ENCODE measurements around the gene MAPK10. TPM values are rescaled to one million over a fixed set of nuclear protein-coding genes. Genes with fewer than 3 reads are reported as not detected.
"Not testable (repeated sequence)": the region's sequence is repeated elsewhere in the genome, so short reads cannot be mapped to it uniquely, and the experiment has no call there.

MAPK10 gene
- total RNA-seq, 2 donors from 2014 or later: 0.28 TPM; not detected in 1

DNA sequence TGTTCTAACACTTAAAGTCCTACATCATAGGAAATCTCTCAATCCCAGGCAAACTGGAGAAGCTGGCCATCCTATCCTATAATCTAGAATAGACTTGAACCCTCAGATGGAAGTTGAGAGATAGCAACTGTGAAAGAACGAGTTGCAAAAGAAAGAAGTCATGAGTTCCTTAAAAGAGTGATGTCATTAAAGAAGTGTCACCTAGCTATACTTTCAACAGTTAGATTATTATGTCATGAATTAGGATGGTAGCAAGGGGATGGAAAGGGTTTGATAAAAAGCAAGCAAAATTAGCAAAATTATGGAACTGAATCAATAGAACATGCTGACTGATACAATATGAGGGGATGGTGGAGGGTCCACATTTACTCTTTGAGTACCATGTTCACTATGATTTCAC, 7.1 kb upstream of the MAPK10 start:
- H3K36me3 Mint-ChIP-seq: peaks cover 6% of the 10 kb centered on the region
- H3K9me3 Mint-ChIP-seq: no peaks in the 10 kb centered on the region
- H3K27me3 Mint-ChIP-seq: no peaks in the 10 kb centered on the region
- H3K4me1 Mint-ChIP-seq (ENCODE audit: low read depth in 2 of 2): no peaks in the 10 kb centered on the region
- no peak overlapping the region for H3K27ac Mint-ChIP-seq
- H3K4me3 Mint-ChIP-seq: no peak overlapping the region
- DNase-seq (ENCODE audit: low spot score): no peak
- ATAC-seq: no peak

GRCh38 chr4:86362510-86362909, 2.7 kb upstream of the MAPK10 start:
- DNase-seq (ENCODE audit: low spot score): no peak
- H3K4me3 Mint-ChIP-seq: no peak overlapping the region
- H3K27ac Mint-ChIP-seq: no peak overlapping the region
- peaks cover 9 to 12% of the 10 kb centered on the region in 2 donors for H3K4me1 Mint-ChIP-seq (ENCODE audit: low read depth in 2 of 2)
- no peaks in the 10 kb centered on the region for H3K36me3 Mint-ChIP-seq
- ATAC-seq: no peak
- no peaks in the 10 kb centered on the region for H3K9me3 Mint-ChIP-seq
- H3K27me3 Mint-ChIP-seq: no peaks in the 10 kb centered on the region

GRCh38 chr4:86358257-86358656, 1.6 kb downstream of the MAPK10 start:
- no peaks in the 10 kb centered on the region for H3K9me3 Mint-ChIP-seq
- no peaks in the 10 kb centered on the region for H3K27me3 Mint-ChIP-seq
- peaks cover 9 to 12% of the 10 kb centered on the region in 2 donors for H3K4me1 Mint-ChIP-seq (ENCODE audit: low read depth in 2 of 2)
- no peaks in the 10 kb centered on the region for H3K36me3 Mint-ChIP-seq
- ATAC-seq (no peak), DNase-seq (ENCODE audit: low spot score) (no peak)
- no peak overlapping the region for H3K27ac Mint-ChIP-seq
- no peak overlapping the region for H3K4me3 Mint-ChIP-seq

DNA sequence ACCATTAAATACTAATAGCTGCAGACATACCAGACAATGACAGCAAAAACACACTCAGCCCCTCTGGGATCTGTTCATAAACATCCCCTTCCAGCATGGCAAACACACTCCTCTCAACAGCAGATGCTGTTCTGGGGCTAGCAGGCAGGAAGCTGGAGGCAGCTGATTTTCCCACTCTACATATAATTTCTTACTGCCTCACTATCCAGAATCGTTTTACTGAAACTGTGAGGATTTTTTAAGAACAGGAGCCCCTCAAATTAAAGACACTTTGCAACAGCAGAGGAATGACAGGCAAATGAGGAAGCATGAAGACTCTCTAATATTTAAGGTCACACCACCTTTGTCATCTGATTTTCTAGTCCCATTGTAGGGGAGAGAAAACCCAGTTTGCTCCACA, 2.2 kb downstream of the MAPK10 start:
- H3K27ac Mint-ChIP-seq: no peak overlapping the region
- no peaks in the 10 kb centered on the region for H3K9me3 Mint-ChIP-seq
- no peaks in the 10 kb centered on the region for H3K27me3 Mint-ChIP-seq
- no peak overlapping the region for H3K4me3 Mint-ChIP-seq
- no peak for ATAC-seq
- no peaks in the 10 kb centered on the region for H3K36me3 Mint-ChIP-seq
- no peak for DNase-seq (ENCODE audit: low spot score)
- H3K4me1 Mint-ChIP-seq (ENCODE audit: low read depth in 2 of 2): peaks cover 9 to 12% of the 10 kb centered on the region in 2 donors

DNA sequence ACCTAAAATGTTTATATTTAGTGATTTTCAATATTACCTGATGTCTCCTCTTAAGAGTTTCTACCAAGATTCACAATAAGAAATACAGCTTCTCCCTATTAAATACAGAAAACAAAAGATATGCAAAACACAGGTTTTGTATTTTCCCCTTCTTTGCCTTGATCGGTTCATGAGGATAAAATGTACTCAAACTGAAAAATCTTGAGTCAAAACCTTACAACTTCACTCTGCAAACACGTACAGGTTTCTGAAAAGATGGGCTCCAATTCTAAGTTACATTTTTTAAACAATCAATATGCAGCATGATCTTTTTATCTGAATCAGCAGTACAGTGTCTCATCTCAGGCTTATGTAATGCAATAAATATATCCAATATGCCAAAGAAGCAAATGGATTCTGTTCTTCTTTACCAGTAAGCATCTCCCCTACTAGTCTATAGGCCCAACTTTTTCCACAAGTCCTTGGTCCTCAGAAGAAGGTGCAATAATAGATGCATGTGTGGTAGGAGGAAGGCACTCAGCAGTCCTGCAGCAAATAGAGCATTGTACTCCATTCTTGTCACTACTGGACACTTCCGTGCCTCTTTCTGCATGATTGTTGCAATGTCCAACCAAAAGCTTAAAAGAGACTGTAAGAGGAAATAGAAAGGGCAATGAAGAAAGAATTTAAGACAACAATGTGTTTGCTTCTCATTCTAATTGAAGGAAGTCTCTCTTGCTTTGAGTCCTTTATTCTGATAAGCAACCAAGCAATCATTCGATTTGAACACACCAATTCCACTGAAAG, 3.2 kb downstream of the MAPK10 start:
- no peaks in the 10 kb centered on the region for H3K9me3 Mint-ChIP-seq
- peaks cover 9 to 12% of the 10 kb centered on the region in 2 donors for H3K4me1 Mint-ChIP-seq (ENCODE audit: low read depth in 2 of 2)
- DNase-seq (ENCODE audit: low spot score): no peak
- H3K36me3 Mint-ChIP-seq: no peaks in the 10 kb centered on the region
- no peak overlapping the region for H3K4me3 Mint-ChIP-seq
- ATAC-seq: no peak
- H3K27ac Mint-ChIP-seq: no peak overlapping the region
- no peaks in the 10 kb centered on the region for H3K27me3 Mint-ChIP-seq

DNA sequence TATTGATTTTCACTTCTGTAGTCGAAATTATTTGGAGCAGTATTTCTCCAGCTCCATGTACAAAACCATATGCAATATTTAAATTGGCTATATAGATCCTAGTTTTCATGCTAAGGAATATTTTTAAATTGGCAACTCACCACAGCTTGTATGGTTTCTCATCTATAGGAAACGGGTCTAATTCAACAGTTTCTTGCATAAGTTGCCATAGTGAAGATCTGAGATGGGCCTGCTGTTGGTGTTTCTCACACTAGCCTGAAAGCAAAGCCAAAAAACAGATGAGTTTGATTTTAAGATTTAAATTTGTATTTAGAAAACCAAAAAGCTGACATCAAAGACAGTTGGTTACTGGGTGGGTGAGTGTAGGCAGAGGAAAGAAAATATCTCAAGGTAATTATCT, 5.5 kb downstream of the MAPK10 start:
- Mint-ChIP-seq H3K36me3 (no peaks in the 10 kb centered on the region), H3K4me3 (no peak overlapping the region), H3K27ac (no peak overlapping the region), H3K27me3 (no peaks in the 10 kb centered on the region), H3K4me1 (ENCODE audit: low read depth in 2 of 2) (peaks cover under 1 to 2% of the 10 kb centered on the region in 2 donors), H3K9me3 (no peaks in the 10 kb centered on the region)
- ATAC-seq (no peak), DNase-seq (ENCODE audit: low spot score) (no peak)

DNA sequence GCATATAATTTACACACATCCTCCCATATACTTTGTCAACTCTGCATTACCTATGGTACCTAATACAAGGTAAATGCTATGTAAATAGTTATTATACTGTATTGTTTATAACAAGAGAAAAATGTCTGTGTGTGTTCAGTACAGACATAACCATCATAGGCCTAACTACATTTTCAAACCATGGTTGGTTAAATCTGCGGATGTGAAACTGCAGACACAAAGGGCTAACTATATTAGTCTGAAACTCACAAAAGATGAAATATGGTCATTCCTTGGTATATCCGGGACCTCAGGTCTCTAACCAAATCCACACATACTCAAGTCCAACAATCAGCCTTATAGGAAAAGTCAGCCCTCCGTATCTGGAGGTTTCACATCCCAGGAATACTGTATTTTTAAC, 13.5 kb downstream of the MAPK10 start:
- no peak for ATAC-seq
- Mint-ChIP-seq H3K9me3 (peaks cover 4% of the 10 kb centered on the region), H3K27me3 (no peaks in the 10 kb centered on the region), H3K27ac (no peak overlapping the region), H3K36me3 (no peaks in the 10 kb centered on the region), H3K4me3 (no peak overlapping the region), H3K4me1 (ENCODE audit: low read depth in 2 of 2) (no peaks in the 10 kb centered on the region)
- no peak for DNase-seq (ENCODE audit: low spot score)

DNA sequence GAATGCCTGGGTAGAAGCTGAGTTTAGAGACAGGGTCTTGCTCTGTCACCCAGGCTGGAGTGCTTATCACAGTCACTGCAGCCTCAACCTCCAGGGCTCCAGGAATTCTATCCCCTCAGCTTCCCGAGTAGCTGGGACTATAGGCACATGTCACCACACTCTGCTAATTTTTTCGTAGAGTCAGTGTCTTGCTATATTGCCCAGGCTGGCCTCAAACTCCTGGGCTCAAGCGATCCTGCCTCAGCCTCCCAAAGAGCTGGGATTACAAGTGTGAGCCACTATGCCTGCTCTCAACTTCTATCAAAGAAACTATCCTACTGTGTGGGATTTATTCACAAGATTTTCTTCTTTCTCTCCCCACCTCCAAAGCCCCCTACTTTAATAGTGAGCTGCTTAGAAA, 15.7 kb downstream of the MAPK10 start:
- DNase-seq (ENCODE audit: low spot score): no peak
- ATAC-seq: no peak
- Mint-ChIP-seq H3K4me1 (ENCODE audit: low read depth in 2 of 2) (no peaks in the 10 kb centered on the region), H3K36me3 (no peaks in the 10 kb centered on the region), H3K4me3 (no peak overlapping the region), H3K27me3 (no peaks in the 10 kb centered on the region), H3K27ac (no peak overlapping the region), H3K9me3 (peaks cover 4% of the 10 kb centered on the region)

- H3K36me3 Mint-ChIP-seq: no peaks in the 10 kb centered on the region
- no peak overlapping the region for H3K4me3 Mint-ChIP-seq
- no peaks in the 10 kb centered on the region for H3K9me3 Mint-ChIP-seq
- no peaks in the 10 kb centered on the region for H3K4me1 Mint-ChIP-seq (ENCODE audit: low read depth in 2 of 2)
- H3K27me3 Mint-ChIP-seq: no peaks in the 10 kb centered on the region
- H3K27ac Mint-ChIP-seq: no peak overlapping the region
- ATAC-seq: no peak
- no peak for DNase-seq (ENCODE audit: low spot score)
Observed at GRCh38 chr4:86338989-86339388, 20.9 kb downstream of the MAPK10 start.

DNA sequence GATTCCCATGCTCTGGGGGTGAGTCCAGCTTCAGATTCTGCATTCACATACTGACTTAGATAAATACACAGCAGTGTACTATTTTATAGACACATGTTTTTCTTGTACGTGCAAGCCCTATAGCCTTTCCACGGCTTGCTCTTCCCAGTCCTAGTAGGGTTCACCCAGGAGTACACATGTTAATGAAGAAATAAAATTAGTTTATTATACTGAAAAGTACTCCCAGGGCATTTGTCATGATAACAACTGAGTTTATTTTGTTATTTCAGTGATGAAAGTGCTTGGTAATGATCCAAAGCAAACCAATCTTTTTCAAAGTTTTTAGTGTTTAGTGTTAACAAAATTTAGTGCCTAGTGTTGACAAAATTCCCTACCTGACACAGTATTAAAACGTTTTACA, 21.3 kb downstream of the MAPK10 start:
- ATAC-seq (no peak), DNase-seq (ENCODE audit: low spot score) (no peak)
- no peaks in the 10 kb centered on the region for H3K9me3 Mint-ChIP-seq
- H3K4me3 Mint-ChIP-seq: no peak overlapping the region
- no peaks in the 10 kb centered on the region for H3K4me1 Mint-ChIP-seq (ENCODE audit: low read depth in 2 of 2)
- no peaks in the 10 kb centered on the region for H3K36me3 Mint-ChIP-seq
- H3K27me3 Mint-ChIP-seq: no peaks in the 10 kb centered on the region
- H3K27ac Mint-ChIP-seq: no peak overlapping the region

- Mint-ChIP-seq H3K4me1 (ENCODE audit: low read depth in 2 of 2) (no peaks in the 10 kb centered on the region), H3K27me3 (no peaks in the 10 kb centered on the region), H3K27ac (no peak overlapping the region), H3K9me3 (peaks cover 3% of the 10 kb centered on the region), H3K4me3 (no peak overlapping the region), H3K36me3 (no peaks in the 10 kb centered on the region)
- DNase-seq (ENCODE audit: low spot score) (no peak), ATAC-seq (no peak)
Observed at GRCh38 chr4:86334020-86334750, 25.7 kb downstream of the MAPK10 start.

DNA sequence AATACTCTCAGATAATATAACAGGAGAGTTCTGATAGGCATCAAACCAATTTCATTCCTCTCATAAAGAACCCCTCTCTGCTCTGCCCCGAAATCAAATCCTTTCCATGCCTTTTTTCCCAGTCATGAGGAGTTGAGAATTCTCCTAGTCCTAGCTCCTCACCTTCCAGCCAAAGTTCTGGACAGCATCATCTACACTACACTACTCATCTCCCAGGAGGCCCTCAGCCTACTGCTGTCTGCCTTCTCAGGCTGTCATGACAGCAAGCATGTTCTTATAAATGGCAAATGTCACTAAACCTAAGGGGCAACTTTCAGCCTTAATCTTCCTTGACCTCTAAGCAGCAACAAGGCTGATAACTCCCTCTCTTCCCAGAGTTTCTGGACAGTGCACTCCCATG, 26.6 kb downstream of the MAPK10 start:
- no peak for DNase-seq (ENCODE audit: low spot score)
- H3K27me3 Mint-ChIP-seq: no peaks in the 10 kb centered on the region
- H3K9me3 Mint-ChIP-seq: peaks cover 3% of the 10 kb centered on the region
- no peak overlapping the region for H3K27ac Mint-ChIP-seq
- no peaks in the 10 kb centered on the region for H3K4me1 Mint-ChIP-seq (ENCODE audit: low read depth in 2 of 2)
- no peaks in the 10 kb centered on the region for H3K36me3 Mint-ChIP-seq
- no peak for ATAC-seq
- no peak overlapping the region for H3K4me3 Mint-ChIP-seq

DNA sequence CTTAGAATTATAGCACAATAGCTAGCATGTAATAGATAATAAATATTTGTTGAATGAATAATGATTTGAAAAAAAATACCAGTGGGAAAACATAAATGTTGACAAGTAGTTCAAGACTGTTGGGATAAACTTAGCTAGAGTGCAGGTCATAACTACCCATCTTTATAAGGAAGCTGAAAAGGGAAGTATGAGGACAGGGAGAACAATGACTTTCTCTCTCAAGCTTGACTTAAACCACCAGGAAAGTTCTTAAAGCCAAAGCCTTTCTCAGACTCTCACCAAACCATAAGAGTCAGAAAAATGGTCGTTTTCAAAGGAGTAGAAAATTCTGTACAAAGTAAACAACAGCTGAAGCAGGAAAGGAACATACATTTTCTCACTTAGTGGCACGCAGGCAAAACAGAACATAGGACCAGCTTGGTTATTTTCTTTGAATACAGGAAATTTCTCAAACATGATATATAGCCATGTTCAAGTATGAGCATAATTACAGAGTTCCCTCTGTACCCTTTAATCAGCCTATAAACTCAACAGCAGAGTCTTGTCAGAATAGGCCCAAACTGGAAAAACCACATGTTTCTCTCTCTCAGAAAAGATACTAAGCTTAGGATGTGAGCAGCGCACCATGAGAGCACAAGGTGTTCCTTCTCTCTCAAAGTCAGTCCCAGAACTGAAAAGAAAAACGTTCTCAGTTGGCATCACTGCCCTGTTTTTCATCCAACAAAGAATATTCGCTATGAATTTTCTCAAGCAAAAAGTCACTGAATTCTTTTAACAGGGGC, 28.7 kb downstream of the MAPK10 start:
- Mint-ChIP-seq H3K9me3 (peaks cover 3% of the 10 kb centered on the region), H3K27ac (no peak overlapping the region), H3K4me3 (no peak overlapping the region), H3K27me3 (no peaks in the 10 kb centered on the region), H3K36me3 (no peaks in the 10 kb centered on the region), H3K4me1 (ENCODE audit: low read depth in 2 of 2) (no peaks in the 10 kb centered on the region)
- ATAC-seq: no peak
- DNase-seq (ENCODE audit: low spot score): no peak

- not testable (repeated sequence) for H3K4me1 Mint-ChIP-seq (ENCODE audit: low read depth in 2 of 2); H3K27ac Mint-ChIP-seq; H3K27me3 Mint-ChIP-seq; H3K36me3 Mint-ChIP-seq; ATAC-seq; H3K9me3 Mint-ChIP-seq; DNase-seq (ENCODE audit: low spot score); H3K4me3 Mint-ChIP-seq
Observed at GRCh38 chr4:86330411-86330810, 29.4 kb downstream of the MAPK10 start.

All from natural killer cell treated with Interleukin-12 subunit alpha and Interleukin-12 subunit beta and Interleukin-15 and Interleukin-18, amount 100 ng/mL, for 72 hours (primary cell).